H9 (cell line): ENCODE measurements around the gene SNPH. TPM values are rescaled to one million over a fixed set of nuclear protein-coding genes. Genes with fewer than 3 reads are reported as not detected.

Source experiments
- DNase-seq: peaks from one replicate; pipeline ENCODE4 v3.0.0-alpha.2; 2017
- H2AFZ ChIP-seq: one replicate; pipeline ENCODE4 v1.6.1; 2013; ENCODE audit warnings: mild to moderate bottlenecking, low read length, control low read depth, moderate library complexity
- H2AK5ac ChIP-seq: 2 replicates; pipeline ENCODE4 v1.6.1; 2013; ENCODE audit warnings: low read length, control low read depth, mixed read lengths; ENCODE audit not compliant: insufficient read length
- H2BK120ac ChIP-seq: one replicate; pipeline ENCODE4 v1.6.1; 2013; ENCODE audit warnings: low read depth, mild to moderate bottlenecking, low read length, control low read depth, inconsistent platforms; ENCODE audit not compliant: poor library complexity, severe bottlenecking
- H2BK12ac ChIP-seq: 2 replicates; pipeline ENCODE4 v1.6.1; 2013; ENCODE audit warnings: low read length, control low read depth, mixed read lengths, low read depth; ENCODE audit not compliant: insufficient read length
- H2BK15ac ChIP-seq: 2 replicates; pipeline ENCODE4 v1.6.1; 2013; ENCODE audit warnings: low read depth, low read length, control low read depth
- H2BK20ac ChIP-seq: one replicate; pipeline ENCODE4 v1.6.1; 2013; ENCODE audit warnings: low read depth, mild to moderate bottlenecking, low read length, control low read depth, inconsistent platforms; ENCODE audit not compliant: poor library complexity, severe bottlenecking
- H2BK5ac ChIP-seq: 2 replicates; pipeline ENCODE4 v1.6.1; 2013; ENCODE audit warnings: low read length, control low read depth, mixed read lengths; ENCODE audit not compliant: insufficient read length
- H3K14ac ChIP-seq: 2 replicates; pipeline ENCODE4 v1.6.1; 2013; ENCODE audit warnings: low read length, control low read depth; ENCODE audit not compliant: insufficient read depth
- H3K18ac ChIP-seq: 2 replicates; pipeline ENCODE4 v1.6.1; 2013; ENCODE audit warnings: low read depth, mild to moderate bottlenecking, mixed read lengths, low read length, control low read depth; ENCODE audit not compliant: insufficient read length
- H3K23ac ChIP-seq: 2 replicates; pipeline ENCODE4 v1.6.1; 2013; ENCODE audit warnings: low read length, control low read depth, mixed read lengths, low read depth; ENCODE audit not compliant: insufficient read length
- H3K23me2 ChIP-seq: 2 replicates; pipeline ENCODE4 v1.6.1; 2013; ENCODE audit warnings: low read depth, mild to moderate bottlenecking, mixed read lengths, low read length, control low read depth; ENCODE audit not compliant: insufficient read length, poor library complexity, severe bottlenecking
- H3K27ac ChIP-seq: 2 replicates; pipeline ENCODE4 v1.5.1; 2013; ENCODE audit warnings: low read length, control low read depth, mixed read lengths, low read depth; ENCODE audit not compliant: insufficient read length
- H3K27me3 ChIP-seq: 2 replicates; pipeline ENCODE4 v1.6.1; 2013; ENCODE audit warnings: low read length, control low read depth, inconsistent platforms; ENCODE audit not compliant: insufficient read depth
- H3K4ac ChIP-seq: 2 replicates; pipeline ENCODE4 v1.6.1; 2013; ENCODE audit warnings: low read depth, mild to moderate bottlenecking, control low read depth, inconsistent platforms, low read length, moderate library complexity
- H3K4me1 ChIP-seq: 2 replicates; pipeline ENCODE4 v1.6.1; 2013; ENCODE audit warnings: low read length, control low read depth, inconsistent platforms; ENCODE audit not compliant: insufficient read depth
- H3K4me2 ChIP-seq: 2 replicates; pipeline ENCODE4 v1.6.1; 2013; ENCODE audit warnings: low read length, control low read depth, mixed read lengths; ENCODE audit not compliant: insufficient read length, insufficient read depth
- H3K56ac ChIP-seq: 2 replicates; pipeline ENCODE4 v1.6.1; 2013; ENCODE audit warnings: low read depth, mild to moderate bottlenecking, mixed read lengths, low read length, control low read depth; ENCODE audit not compliant: insufficient read length
- H3K79me1 ChIP-seq: 2 replicates; pipeline ENCODE4 v1.6.1; 2013; ENCODE audit warnings: low read depth, mild to moderate bottlenecking, moderate library complexity, low read length, control low read depth, inconsistent platforms; ENCODE audit not compliant: insufficient read depth, poor library complexity, severe bottlenecking
- H3K79me2 ChIP-seq: 2 replicates; pipeline ENCODE4 v1.6.1; 2013; ENCODE audit warnings: low read length, control low read depth, inconsistent platforms; ENCODE audit not compliant: insufficient read depth
- H3K9ac ChIP-seq: 2 replicates; pipeline ENCODE4 v1.6.1; 2013; ENCODE audit warnings: low read length, control low read depth, mixed read lengths; ENCODE audit not compliant: insufficient read length; ENCODE audit errors: extremely low read depth
- H3K9me3 ChIP-seq: one replicate; pipeline ENCODE4 v1.6.1; 2013; ENCODE audit warnings: low read depth, low read length, inconsistent platforms; ENCODE audit not compliant: control insufficient read depth
- H3T11ph ChIP-seq: one replicate; pipeline ENCODE4 v1.6.1; 2013; ENCODE audit warnings: mild to moderate bottlenecking, low read length, control low read depth, inconsistent platforms
- H4K20me1 ChIP-seq: one replicate; pipeline ENCODE4 v1.6.1; 2013; ENCODE audit not compliant: control insufficient read depth, insufficient read length, insufficient read depth
- H4K5ac ChIP-seq: 2 replicates; pipeline ENCODE4 v1.6.1; 2013; ENCODE audit warnings: low read depth, mild to moderate bottlenecking, mixed read lengths, low read length, control low read depth; ENCODE audit not compliant: insufficient read length
- H4K8ac ChIP-seq: replicated peaks from 2 replicates; pipeline ENCODE4 v1.6.1; 2013; ENCODE audit warnings: low read length, control low read depth, mixed read lengths, low read depth; ENCODE audit not compliant: insufficient read length
- H4K91ac ChIP-seq: 2 replicates; pipeline ENCODE4 v1.6.1; 2013; ENCODE audit warnings: low read depth, mild to moderate bottlenecking, moderate library complexity, mixed read lengths, low read length, control low read depth; ENCODE audit not compliant: insufficient read length
- H3K27ac Mint-ChIP-seq, 3 experiments: 2 replicates in 2 of 3; 3 replicates in 1 of 3; pipeline ENCODE4 v1.8.0; 2020 to 2021; ENCODE audit warnings: mixed read lengths in 3 of 3, mild to moderate bottlenecking in 1 of 3, moderate library complexity in 1 of 3
- H3K27me3 Mint-ChIP-seq: 2 replicates; pipeline ENCODE4 v1.8.0; 2021; ENCODE audit warnings: low read depth, mild to moderate bottlenecking, moderate library complexity, mixed read lengths
- H3K36me3 Mint-ChIP-seq, 3 experiments: 2 replicates in 2 of 3; 3 replicates in 1 of 3; pipeline ENCODE4 v1.8.0; 2020 to 2021; ENCODE audit warnings: low read depth in 3 of 3, mixed read lengths in 3 of 3; ENCODE audit not compliant: insufficient read depth in 1 of 3
- H3K4me1 Mint-ChIP-seq, 2 experiments: 2 replicates each; pipeline ENCODE4 v1.8.0; 2020; ENCODE audit warnings: mixed read lengths in 2 of 2
- H3K4me3 Mint-ChIP-seq, 2 experiments: 2 replicates in 1 of 2; 3 replicates in 1 of 2; pipeline ENCODE4 v1.8.0; 2020 to 2021; ENCODE audit warnings: mild to moderate bottlenecking in 2 of 2, mixed read lengths in 2 of 2, moderate library complexity in 1 of 2
- H3K9me3 Mint-ChIP-seq, 2 experiments: 2 replicates in 1 of 2; 3 replicates in 1 of 2; pipeline ENCODE4 v1.8.0; 2020; ENCODE audit warnings: mild to moderate bottlenecking in 2 of 2, mixed read lengths in 2 of 2, moderate library complexity in 1 of 2
- WGBS: extraction: QIAGEN DNeasy Blood & Tissue Kit; methylation state at CpG from one replicate; pipeline ENCODE4 v1.1.7; 2013; ENCODE audit warnings: missing lambda C conversion rate, low lambda C conversion rate, mixed read lengths; ENCODE audit not compliant: insufficient read length; ENCODE audit errors: extremely low coverage; 5-methylcytosine and 5-hydroxymethylcytosine counted together
- total RNA-seq: library from RNA; stranded (reverse); gene quantifications from 2 replicates; pipeline ENCODE4 v1.2.1, GENCODE V29; 2021
- TF ChIP-seq, protein P1 (sequence below): fragments of 200-600 bp; sonication (generic); conservative IDR thresholded peaks from 3 replicates; pipeline ENCODE4 v1.8.0; 2021; ENCODE audit warnings: antibody characterized with exemption, mild to moderate bottlenecking

SNPH gene
- total RNA-seq, 1 experiment from 2014 or later, result 1.8 TPM

DNA sequence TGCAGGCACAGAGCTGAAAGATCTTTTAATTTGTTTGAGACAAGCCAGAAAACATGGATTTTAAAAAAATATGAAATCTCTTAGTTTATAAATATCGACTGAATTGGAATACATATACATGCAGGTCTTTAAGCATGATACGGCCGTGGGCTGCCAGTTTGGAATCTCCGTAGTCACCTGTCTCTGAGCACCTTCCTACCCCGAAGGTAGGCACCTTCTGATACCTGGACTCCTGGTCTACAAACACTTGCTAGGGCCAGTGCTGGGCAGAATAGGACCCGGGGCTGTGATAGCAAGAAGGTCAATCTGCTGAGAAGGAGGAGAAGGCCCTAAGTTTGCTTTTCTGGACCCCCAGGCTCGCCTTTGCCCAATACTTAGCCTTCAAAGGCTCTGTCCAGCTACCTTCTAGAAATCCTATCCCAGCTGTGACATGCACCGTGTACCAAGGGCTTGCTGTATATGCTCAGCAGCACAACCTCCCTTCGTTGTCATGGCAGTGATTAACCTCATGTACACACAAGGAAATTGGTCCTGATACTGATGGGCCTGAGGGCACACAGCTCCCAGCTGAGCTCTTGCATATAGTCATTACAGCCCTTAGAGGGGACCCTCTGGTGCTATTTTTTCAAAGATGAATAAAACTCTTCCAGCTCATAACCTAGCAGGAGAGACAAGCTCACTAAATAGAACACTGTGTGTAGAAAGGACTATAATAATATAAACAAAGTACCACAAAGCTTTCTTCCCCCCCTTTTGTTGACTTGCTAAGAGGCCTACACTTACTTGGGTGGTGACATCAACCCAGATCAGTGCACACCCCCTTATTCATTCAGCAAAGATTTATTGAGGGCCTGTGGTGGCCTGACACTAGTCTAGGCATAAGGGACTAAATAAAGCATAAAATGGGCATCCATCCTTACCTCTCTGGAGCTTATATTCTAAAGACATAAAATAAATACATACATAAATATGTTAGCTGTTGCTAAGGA lies 17.7 kb downstream of the SNPH start:
- Histone ChIP-seq H4K8ac (no peak overlapping the region), H3K23me2 (no peaks in the 10 kb centered on the region), H3K4ac (no peak overlapping the region), H3K4me2 (no peak overlapping the region), H3K27ac (no peak overlapping the region), H4K91ac (no peak overlapping the region), H2BK120ac (no peak overlapping the region), H3K79me2 (no peaks in the 10 kb centered on the region), H3T11ph (no peak overlapping the region), H3K9ac (no peak overlapping the region), H3K18ac (no peak overlapping the region), H3K14ac (0 out of 2 replicates have a peak overlapping the region, but pooled peaks have one; percentile 40), H2AK5ac (no peak overlapping the region), H3K4me1 (no peaks in the 10 kb centered on the region), H3K79me1 (no peaks in the 10 kb centered on the region), H4K5ac (no peak overlapping the region), H4K20me1 (no peaks in the 10 kb centered on the region), H3K23ac (no peak overlapping the region), H3K27me3 (no peaks in the 10 kb centered on the region), H2AFZ (no peak overlapping the region), H2BK20ac (no peak overlapping the region), H3K9me3 (no peaks in the 10 kb centered on the region), H2BK12ac (no peak overlapping the region), H2BK15ac (no peak overlapping the region), H2BK5ac (no peak overlapping the region), H3K56ac (no peak overlapping the region)
- Mint-ChIP-seq H3K27me3 (peaks cover 4% of the 10 kb centered on the region), H3K36me3 (no peaks in the 10 kb centered on the region), H3K9me3 (no peaks in the 10 kb centered on the region), H3K27ac (no peak overlapping the region), H3K4me1 (peaks cover 2 to 11% of the 10 kb centered on the region in 2 experiments; a peak in 3 of 4 replicates), H3K4me3 (no peak overlapping the region)
- TF ChIP-seq, protein P1, sequence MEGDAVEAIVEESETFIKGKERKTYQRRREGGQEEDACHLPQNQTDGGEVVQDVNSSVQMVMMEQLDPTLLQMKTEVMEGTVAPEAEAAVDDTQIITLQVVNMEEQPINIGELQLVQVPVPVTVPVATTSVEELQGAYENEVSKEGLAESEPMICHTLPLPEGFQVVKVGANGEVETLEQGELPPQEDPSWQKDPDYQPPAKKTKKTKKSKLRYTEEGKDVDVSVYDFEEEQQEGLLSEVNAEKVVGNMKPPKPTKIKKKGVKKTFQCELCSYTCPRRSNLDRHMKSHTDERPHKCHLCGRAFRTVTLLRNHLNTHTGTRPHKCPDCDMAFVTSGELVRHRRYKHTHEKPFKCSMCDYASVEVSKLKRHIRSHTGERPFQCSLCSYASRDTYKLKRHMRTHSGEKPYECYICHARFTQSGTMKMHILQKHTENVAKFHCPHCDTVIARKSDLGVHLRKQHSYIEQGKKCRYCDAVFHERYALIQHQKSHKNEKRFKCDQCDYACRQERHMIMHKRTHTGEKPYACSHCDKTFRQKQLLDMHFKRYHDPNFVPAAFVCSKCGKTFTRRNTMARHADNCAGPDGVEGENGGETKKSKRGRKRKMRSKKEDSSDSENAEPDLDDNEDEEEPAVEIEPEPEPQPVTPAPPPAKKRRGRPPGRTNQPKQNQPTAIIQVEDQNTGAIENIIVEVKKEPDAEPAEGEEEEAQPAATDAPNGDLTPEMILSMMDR, result no peak
- no CpG with 5 or more reads among the region's 9 CpGs for WGBS
- DNase-seq, result no peak
